Stimulated activated CD4-positive, alpha-beta T cell treated with anti-CD3 and anti-CD28 coated beads, Interleukin-2, amount 100 ng/mL, for 4 hours (primary cell): ENCODE measurements around the gene NEK7.

ENCODE experiments used
- DNase-seq: peaks from one replicate; pipeline ENCODE4 v3.0.0-alpha.2; 2020; ENCODE audit warnings: low read depth

The NEK7 gene

GRCh38 chr1:198147216-198147615 is 9.6 kb upstream of the NEK7 start:
- no peak for DNase-seq

GRCh38 chr1:198150369-198150768 is 6.4 kb upstream of the NEK7 start:
- no peak for DNase-seq

DNA sequence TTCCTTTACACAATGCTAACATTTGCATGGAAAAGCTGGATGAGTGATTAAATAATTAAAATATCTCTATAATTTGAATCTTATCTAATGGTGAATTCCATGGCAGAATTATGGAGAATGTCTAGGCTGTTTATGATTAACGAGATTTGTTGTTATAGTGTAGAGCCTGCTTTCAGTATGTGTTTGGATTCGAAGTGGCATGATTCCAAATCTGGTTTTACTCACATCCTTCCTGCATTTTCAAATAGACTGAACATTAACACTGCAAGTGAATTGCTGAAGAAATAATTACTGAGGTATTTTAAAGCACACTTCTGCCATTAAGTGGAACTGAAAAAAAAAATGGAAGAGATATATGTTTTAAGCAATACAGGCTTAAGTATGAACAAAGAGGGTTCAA is 5.1 kb upstream of the NEK7 start:
- no peak for DNase-seq

- no peak for DNase-seq
Observed at GRCh38 chr1:198153103-198153502, 3.7 kb upstream of the NEK7 start.

DNA sequence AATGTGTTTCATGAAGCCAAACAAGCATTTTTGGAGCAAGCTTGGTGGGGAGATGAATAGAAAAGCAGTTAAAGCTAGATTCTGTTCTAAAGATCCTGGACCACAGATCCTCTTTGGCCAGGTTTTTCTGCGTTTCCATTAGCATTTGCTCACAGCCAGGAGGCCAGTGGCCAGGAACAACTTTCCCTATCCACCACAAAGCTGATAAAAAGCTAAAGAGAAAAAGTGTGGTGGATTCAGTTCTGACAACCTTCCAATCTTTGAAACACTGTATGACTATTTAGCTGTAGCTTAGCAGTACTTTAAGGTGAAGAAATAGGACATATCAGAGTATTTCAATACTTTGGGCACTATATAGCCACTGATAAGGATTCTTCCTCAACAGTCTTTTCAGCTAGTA is 3.0 kb upstream of the NEK7 start:
- DNase-seq: no peak

- DNase-seq: no peak
Observed at GRCh38 chr1:198155253-198155652, 1.5 kb upstream of the NEK7 start.

DNA sequence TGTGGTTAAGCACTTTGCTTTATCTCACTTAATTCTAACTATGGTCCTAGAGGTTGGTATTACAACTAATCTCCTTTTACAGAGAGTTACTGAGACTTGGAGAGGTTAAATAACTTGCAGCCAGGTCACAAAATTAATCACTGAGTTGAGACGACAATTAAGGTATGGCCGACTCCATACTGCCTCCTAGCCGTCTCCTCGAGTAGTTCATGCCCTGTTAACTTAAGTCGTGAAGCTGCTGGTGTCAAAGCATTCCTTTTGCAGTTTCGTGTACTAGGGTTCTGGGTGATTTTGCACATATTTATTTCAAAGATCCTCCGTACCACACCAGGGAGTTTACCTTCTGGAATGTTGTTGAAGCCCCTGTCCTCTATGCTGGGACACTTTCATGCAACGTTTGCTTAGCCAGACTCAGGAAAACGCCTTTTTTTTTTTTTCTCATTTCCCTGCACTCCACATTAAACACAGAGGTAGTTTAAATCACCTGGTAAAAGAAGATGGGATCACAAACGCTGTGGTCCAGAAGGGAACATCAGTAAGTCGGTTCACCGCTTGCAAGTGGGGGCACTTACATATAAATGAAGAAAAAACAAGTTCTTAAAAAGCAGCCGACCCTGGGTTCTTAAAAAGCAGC is 570 bp upstream of the NEK7 start:
- DNase-seq: peak; percentile 61

DNA sequence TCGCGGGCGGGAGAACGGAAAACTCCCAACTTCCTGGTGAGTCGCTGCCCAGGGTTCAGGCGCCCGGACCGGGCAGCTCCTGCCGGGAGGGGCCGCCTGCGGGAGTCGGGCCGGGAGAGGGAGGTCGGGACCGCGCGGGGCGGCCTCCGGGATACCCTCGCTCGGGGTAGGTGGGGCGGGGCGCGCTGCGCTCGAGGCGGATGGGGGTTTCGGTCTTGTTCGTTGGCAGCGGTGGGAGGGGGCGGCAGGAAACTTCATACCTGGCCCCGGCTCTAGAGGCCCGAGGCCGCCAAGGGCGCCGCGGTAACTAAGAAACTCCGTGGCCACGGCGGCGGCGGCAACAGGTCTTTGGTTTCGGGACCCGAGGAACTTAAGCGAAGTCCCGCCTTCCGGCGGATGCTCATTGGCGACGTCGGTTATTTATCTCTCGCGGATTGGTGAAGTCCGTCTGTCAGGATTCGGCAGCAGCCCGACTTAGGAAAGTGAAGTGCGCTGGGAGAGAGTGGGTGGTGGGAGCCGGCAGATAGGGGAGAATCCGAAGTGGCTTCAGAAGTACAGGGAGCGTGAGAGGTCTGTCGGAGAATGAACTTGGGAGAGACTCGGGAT is 546 bp downstream of the NEK7 start:
- DNase-seq: peak; percentile 64

DNA sequence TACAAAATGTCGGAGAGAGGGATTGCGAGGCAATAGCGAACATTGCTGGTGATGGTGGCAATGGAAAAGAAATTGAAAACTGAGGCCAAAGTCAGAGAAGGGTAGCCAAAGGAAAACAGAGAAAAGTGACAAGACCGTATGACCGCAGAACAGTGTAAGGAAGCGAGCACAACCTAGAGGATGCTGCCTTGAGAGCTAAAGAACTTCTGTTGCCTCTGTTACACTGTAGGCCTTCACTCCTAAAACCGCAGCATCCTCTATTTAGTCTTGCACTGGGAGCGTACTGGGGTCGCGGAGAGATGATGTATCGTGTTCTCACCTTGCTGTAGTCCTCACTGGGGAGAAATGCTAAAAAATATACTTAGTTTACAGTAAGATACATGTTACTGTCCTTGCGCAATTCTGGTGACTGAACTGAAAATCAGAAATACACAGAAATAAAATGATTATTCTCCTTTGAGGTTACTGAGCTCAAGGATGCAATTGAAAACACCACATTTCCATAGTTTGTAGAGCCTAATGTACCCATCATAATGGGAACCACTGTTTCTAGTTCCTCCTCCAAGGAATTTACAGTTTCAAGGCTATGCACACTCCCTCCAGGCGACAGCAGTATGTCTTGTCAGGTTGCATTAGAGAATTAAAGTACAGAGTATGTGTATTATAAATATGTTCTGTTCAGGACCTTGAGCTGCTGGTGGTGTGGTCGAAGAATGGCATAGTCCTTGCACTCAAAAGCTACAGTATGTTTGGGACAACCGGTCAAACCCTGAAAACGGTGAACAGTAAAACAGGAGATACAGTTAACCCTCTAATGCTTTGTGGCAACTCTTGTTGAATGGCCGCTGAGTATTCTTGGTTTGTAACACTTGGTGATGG is 1.3 kb downstream of the NEK7 start:
- DNase-seq: no peak

DNA sequence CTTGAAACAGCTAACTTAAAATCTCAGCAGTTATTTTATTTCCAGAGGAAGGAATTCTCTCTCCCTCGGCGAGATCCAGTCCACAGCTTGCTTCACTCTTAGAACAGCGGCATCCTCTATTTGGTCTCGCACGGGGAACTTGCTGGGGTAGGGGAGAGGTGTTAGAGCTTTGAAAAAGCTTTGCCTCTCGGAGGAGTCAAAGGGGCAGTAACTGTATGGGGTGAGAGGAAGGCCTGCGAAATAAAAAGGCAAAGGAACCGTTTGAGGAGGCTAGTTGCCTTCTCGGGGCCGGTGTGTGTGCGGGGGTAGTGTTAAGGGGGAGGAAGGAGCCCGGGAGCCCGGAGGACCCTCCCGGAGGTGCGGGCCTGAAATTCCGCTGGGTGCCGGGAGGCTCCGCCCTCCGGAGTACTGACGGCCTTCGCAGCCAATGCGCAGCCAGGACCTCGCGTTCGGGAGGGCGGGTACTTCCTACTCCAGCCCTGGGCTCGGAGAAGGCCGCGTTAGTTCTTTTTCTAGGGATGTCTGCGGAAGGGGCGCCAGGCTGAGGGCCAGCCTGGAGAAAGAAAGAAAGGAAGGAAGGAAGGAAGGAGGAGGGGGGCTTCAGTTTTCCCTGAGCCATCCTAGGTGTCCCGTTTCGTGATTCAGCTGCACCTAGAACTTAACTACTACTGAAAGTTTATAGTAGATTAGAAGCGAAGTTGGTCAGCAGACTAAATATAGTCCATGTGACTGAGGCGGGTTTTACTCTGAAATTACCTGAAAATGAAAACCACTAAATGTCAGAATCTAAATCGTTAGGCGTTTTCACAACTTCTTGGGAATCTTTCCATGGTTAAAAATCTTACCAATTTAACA is 2.2 kb downstream of the NEK7 start:
- DNase-seq: peak; percentile 78

DNA sequence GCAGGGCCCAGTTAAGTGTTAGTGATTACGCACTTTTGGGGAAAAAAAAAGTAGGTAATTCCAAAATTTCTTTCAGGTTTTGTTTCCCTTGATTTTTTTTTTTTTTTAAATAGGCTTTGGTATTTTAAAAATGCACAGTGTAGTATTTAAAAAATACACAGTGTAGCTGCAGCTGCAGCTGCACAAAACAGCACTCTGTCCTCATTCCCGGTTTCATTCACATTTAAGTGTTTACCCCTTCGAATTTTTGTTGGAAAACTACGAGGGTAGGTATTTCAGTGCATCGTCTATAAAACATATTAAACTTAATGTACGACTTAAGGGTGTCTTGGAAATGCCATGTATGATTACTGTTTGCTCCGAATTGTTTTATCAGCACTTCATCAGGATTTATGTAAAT is 3.4 kb downstream of the NEK7 start:
- no peak for DNase-seq

DNA sequence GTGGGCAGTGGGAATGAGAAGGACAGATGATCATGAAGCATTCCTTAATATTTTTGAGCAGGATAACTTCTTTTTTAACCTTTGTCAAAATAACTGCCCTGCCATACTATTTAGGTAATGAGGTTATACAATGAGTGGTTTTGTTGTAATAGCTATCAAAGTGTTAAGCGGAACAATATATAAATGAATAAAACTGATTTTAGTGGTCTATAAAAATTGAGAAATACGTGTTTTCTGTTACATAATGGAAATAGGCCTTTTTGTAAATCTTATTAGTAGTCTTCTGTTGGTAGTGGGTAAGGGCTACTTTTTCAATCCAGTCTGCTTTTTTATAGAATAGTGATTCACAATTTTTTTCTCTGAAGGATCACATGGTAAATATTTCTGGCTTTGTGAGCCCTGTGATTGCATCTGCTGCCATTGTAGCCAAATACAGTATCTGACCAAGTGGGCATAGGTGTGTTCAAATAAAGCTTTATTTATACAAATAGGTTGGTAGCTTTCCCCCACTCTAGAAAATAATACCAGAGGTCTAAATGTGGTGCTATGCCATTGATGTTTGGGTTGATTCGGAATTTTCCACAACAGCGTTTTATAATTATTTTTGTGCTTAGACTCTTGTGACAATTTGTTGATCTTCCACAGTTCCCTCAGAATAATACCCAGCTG is 4.3 kb downstream of the NEK7 start:
- DNase-seq: no peak

DNA sequence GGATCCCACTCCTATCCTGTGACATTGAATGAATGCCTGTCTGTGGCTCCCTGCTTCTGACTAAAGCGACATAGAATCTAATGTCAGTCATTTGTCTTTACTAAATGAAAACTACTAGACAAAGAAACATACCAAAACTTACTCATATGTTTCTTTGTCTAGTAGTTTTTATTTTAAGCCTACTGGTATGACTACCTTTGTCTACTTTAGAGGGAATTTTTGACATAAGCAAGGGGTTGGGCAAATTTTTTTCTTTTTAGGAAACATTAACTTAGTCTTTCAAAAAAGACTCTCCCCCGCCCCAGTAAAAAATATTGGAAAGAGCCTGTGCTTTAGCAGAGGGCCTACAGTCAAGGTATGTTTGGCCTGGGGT is 4.9 kb downstream of the NEK7 start:
- no peak for DNase-seq

GRCh38 chr1:198162091-198162767 is 5.4 kb downstream of the NEK7 start:
- DNase-seq: no peak

DNA sequence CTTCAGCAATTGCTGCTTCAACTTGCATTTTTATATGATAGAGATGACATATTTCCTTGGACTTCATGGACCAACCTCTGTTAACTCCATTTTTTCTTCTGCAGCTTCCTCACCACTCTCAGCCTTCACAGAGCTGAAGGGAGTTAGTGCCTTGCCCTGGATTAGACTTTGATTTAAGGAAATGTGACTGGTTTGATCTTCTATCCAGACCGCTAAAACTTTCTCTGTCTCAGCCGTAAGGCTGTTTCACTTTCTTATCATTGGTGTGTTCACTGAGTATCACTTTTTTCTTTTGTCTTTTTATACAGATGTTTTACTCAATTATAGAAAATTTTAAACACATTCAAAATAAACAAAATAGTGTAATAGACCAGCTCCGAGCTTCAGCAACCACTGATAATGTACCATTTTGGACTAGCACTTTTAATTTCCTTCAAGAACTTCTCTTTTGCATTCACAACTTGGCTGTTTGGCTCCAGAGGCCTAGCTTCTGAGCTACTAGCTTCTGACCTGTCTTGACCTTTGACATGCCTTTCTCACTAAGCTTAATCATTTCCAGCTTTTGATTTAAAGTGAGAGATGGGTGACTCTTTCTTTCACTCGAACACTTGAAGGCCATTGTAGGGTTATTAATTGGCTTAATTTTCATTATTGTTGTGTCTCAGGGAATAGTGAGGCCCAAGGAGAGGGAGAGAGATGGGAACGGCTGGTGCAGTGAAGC is 9.3 kb downstream of the NEK7 start:
- no peak for DNase-seq

DNA sequence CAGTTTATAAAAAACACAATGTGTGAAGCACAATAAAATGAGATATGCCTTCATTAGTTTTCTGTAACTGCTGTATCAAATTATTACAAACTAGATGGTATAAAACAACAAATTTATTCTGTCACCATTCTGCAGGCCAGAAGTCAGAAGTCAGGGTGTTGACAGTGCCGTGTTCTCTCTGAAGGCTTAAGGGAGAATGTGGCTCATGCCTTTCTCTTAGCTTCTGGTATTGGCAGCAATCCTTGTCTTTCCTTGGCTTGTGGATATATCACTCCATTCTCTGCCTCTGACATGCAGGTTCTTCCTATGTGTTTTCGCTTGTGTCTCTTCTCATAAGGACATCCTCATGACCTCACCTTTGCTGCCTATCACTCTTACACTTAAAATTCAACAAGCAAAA is 10.1 kb downstream of the NEK7 start:
- DNase-seq: no peak

DNA sequence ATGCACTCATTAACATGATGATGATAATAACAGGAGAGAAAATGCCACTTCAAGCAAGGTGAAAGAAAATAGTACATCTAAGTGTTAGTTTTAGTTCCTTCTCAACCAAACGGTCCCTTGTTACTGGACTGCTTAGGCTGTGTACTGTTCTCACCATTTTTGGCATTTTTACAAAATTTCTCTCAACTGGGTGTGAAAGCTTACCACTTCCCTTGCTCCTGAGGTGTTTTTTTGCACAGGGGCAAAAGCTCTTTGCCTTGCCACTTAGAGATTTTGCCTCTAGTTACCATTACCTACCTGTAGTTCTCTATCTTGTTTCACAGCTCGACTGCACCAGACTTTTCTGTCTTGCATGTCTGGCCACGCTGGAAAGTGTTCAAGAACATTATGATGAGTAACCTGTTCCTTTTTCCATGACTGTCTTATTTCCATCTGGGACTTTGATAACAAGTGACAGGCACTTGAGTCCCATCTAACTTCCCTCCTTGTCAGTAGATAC is 10.7 kb downstream of the NEK7 start:
- peak; percentile 38 for DNase-seq

GRCh38 chr1:198168227-198168626 is 11.4 kb downstream of the NEK7 start:
- no peak for DNase-seq

GRCh38 chr1:198169672-198170071 is 12.9 kb downstream of the NEK7 start:
- DNase-seq: no peak
